MM.1S (cell line): Measurements from ENCODE around the gene EIPR1.

Experiments
- EZH2 ChIP-seq: fragments of 300-600 bp; sonication (generic); optimal IDR thresholded peaks from 2 replicates; pipeline ENCODE3; 2017; ENCODE audit warnings: low read depth, mild to moderate bottlenecking, antibody characterized with exemption, low read length, mixed read lengths
- TF ChIP-seq, protein P1 (sequence below): fragments of 300-600 bp; sonication (generic); IDR thresholded peaks from 2 replicates; pipeline ENCODE4 v1.5.1; 2016; ENCODE audit warnings: antibody characterized with exemption, low read length, mixed read lengths

GRCh38 chr2:3176071-3176868 is 201.3 kb downstream of the EIPR1 start:
- no peak for TF ChIP-seq EZH2
- TF ChIP-seq, protein P1, sequence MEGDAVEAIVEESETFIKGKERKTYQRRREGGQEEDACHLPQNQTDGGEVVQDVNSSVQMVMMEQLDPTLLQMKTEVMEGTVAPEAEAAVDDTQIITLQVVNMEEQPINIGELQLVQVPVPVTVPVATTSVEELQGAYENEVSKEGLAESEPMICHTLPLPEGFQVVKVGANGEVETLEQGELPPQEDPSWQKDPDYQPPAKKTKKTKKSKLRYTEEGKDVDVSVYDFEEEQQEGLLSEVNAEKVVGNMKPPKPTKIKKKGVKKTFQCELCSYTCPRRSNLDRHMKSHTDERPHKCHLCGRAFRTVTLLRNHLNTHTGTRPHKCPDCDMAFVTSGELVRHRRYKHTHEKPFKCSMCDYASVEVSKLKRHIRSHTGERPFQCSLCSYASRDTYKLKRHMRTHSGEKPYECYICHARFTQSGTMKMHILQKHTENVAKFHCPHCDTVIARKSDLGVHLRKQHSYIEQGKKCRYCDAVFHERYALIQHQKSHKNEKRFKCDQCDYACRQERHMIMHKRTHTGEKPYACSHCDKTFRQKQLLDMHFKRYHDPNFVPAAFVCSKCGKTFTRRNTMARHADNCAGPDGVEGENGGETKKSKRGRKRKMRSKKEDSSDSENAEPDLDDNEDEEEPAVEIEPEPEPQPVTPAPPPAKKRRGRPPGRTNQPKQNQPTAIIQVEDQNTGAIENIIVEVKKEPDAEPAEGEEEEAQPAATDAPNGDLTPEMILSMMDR = no peak
